Hair follicle dermal papilla cell (primary cell): ENCODE data around the gene PPM1D. TPM values are rescaled to one million over a fixed set of nuclear protein-coding genes. Genes with fewer than 3 reads are reported as not detected.

Experiments
- small RNA-seq: library from RNA; depleted of rRNA; stranded (forward); fragments of <200 nt; gene quantifications from one replicate; pipeline ENCODE3, GENCODE V24; 2012
- total RNA-seq: library from RNA; depleted of rRNA; stranded (reverse); fragments of >200 nt; gene quantifications from 2 replicates; pipeline ENCODE4 v1.2.3, GENCODE V29; 2012

PPM1D gene
- 10.2 and 11.1 TPM in 2 replicates for total RNA-seq

GRCh38 chr17:60599620-60600489, at the start of gene PPM1D:
Gene PPM1D (plus strand): TSS chr17:60600193. CDS start chr17:60600415, 222 bp downstream.

DNA sequence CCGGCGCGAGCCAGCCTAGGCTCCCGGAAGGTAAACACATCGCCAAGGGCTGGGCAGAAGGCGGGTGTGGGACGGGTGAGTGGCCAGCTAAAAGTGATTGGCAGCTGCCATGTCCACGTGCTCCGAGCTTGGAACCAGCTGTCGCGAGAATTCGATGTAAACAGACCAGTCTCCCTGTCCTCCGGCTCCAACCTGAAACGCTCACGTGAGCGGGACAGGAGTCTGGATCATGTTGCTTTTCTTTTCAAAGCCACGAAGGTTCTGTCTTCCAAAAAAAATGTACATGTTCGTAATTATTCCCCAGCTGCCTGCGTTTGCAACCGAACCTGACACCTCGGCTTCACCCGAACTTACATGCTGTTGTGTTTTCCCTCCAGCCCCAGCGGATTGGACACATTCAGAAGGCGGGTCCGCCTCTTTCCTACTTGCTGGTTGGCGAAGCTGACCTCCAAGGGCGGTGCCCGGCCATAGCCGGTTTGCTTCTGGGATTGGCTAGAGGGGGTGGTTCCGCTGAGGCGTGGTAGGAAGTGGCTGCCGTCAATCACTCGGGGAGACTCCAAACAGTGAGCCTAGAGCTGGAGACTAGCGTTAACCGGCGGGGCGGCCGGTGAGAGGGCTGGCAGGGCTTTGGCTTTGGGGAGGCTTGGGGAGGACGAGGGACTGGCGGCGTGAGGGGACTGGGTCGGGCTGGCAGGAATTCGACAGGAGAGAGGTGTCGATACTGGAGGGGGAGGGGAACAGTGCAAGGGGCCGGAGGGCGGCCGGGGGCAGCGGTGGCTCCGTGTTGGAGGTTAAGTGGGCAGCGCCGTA, 77.5 kb downstream of the PPM1D start, which contains the start of gene BCAS3:
Gene BCAS3 (plus strand): TSS at position 544 of the 810 bp plus-strand sequence.

Small RNA genes lying within 50 kb of the gene (small RNA-seq; reads per million reads assigned to genes)
- gene AC011921.2, result not detected
- gene RN7SL606P, result not detected
- gene RNU6-623P, result not detected

Other genes with a start within 250 kb of the PPM1D start
- 99.6 and 145 TPM in 2 replicates for gene USP32, start 208.1 kb upstream of the PPM1D start, total RNA-seq
- gene CHCT1, start 177.7 kb upstream of the PPM1D start, total RNA-seq, result 0.16 TPM in 1 of 2 replicates, not detected in the other
- gene APPBP2, start 74.0 kb upstream of the PPM1D start, total RNA-seq, result 57.1 and 62.5 TPM in 2 replicates
- 33.8 and 40.1 TPM in 2 replicates for gene BCAS3, start 77.7 kb downstream of the PPM1D start, total RNA-seq